GM18951 (cell line): ENCODE measurements around the gene PPP1R9A.

Source experiments
- POLR2A ChIP-seq: IDR thresholded peaks from 4 replicates; pipeline ENCODE4 v1.6.1; 2011; ENCODE audit warnings: mild to moderate bottlenecking; ENCODE audit not compliant: insufficient read length, insufficient read depth; ENCODE audit errors: extremely low read depth
- in situ Hi-C: fragments of 300-500 bp; cut with MboI; formaldehyde crosslinking; loops from one replicate; pipeline ENCODE4 v1.12.0; 2022; ENCODE audit warnings: low sequenced_read_pairs, mixed read lengths, inconsistent platforms; ENCODE audit not compliant: unreplicated experiment

Gene PPP1R9A

GRCh38 chr7:94928168-94928707, 20.8 kb downstream of the PPP1R9A start:
- TF ChIP-seq POLR2A, result no peak
- in situ Hi-C loops, result no loop called here

- no peak for TF ChIP-seq POLR2A
- in situ Hi-C loops, result no loop called here
Measured at GRCh38 chr7:94933256-94933990, 26.0 kb downstream of the PPP1R9A start.

DNA sequence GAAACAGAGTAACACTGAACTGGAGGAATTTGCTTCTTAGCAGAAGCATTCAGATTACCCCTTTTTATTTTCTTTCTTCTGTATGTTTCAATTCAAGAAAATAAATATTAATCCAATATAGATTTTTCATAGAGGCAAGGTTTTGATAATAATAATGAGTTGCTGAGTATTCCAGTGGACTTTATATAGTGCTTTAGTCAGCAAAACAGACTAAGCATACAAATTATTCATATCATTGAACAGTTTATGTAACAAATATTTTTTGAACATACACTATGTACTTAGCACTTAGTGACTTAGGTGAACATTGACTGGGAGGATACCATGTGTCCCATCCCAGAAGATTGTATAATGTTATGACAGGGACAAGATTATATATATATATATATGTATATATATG, 32.0 kb downstream of the PPP1R9A start:
- in situ Hi-C loops, result no loop called here
- TF ChIP-seq POLR2A, result no peak

GRCh38 chr7:94940241-94940640, 32.8 kb downstream of the PPP1R9A start:
- in situ Hi-C loops, result no loop called here
- no peak for TF ChIP-seq POLR2A

GRCh38 chr7:94941844-94942632, 34.6 kb downstream of the PPP1R9A start:
- in situ Hi-C loops, result no loop called here
- TF ChIP-seq POLR2A, result no peak

- in situ Hi-C loops, result no loop called here
- no peak for TF ChIP-seq POLR2A
Measured at GRCh38 chr7:94943134-94943533, 35.7 kb downstream of the PPP1R9A start.

GRCh38 chr7:94949532-94949931, 42.1 kb downstream of the PPP1R9A start:
- in situ Hi-C loops, result no loop called here
- TF ChIP-seq POLR2A, result no peak

DNA sequence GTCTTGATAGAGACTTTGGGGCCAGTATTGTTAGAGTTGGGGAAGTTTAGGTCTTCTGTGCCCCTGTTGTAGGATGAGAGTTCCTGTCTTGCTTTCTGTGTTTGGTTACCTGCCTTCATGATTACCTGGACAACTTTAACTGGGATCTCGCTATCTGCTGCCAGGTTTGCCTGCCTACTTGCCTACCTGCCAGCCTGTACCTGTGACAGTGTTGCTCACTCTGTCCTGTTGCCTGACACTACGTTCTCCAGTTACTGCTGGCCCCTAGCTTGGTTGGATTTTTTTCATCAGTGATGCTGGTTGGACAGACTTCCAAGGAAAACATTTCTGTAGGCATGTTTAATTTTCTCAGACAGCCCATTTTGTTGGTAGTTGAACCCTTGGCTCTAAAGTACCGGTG, 48.4 kb downstream of the PPP1R9A start:
- TF ChIP-seq POLR2A, result no peak
- in situ Hi-C loops, result no loop called here

- TF ChIP-seq POLR2A, result no peak
- in situ Hi-C loops, result no loop called here
Measured at GRCh38 chr7:94957061-94957460, 49.7 kb downstream of the PPP1R9A start.

DNA sequence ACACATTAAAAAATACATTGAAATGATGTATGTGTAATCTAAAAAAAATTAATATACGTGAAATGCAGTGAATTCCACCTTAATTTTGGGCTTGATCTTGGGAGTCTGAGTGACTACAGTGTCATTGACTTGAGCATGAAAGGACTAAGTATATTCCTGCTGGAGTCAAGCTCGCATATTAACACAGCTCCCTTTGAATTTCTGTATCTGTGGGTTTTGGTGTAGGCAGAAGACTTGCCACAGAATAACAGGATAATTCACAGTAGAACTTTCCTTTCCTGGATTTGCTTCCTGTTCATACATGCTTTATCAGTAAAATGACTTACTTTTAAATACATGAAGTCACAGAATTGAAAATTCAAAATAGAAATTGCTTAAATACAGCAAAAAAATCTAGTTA, 55.3 kb downstream of the PPP1R9A start:
- in situ Hi-C loops, result no loop called here
- TF ChIP-seq POLR2A, result no peak

- in situ Hi-C loops, result no loop called here
- TF ChIP-seq POLR2A, result no peak
Measured at GRCh38 chr7:94969434-94970084, 62.2 kb downstream of the PPP1R9A start.

DNA sequence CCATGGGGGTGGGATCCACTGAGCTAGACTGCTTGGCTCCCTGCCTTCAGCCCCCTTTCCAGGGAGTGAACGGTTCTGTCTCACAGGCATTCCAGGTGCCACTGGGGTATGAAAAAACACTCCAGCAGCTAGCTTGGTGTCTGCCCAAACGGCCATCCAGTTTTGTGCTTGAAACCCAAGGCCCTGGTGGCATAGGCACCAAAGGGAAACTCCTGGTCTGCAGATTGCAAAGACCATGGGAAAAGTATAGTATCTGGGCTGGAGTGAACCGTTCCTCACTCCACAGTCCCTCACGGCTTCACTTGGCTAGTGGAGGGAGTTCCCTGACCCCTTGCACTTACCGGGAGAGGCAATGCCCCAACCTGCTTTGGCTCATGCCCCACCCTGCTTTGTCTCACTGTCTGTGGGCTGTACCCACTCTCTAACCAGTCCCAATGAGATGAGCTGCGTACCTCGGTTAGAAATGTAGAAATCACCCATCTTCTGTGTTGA, 62.7 kb downstream of the PPP1R9A start:
- in situ Hi-C loops, result no loop called here
- no peak for TF ChIP-seq POLR2A
